ENCODE results near the gene PCSK7.

Gene PCSK7

GRCh38 chr11:117255966-117256365, 24.1 kb upstream of the PCSK7 start (continued):
- TF ChIP-seq, protein P1, sequence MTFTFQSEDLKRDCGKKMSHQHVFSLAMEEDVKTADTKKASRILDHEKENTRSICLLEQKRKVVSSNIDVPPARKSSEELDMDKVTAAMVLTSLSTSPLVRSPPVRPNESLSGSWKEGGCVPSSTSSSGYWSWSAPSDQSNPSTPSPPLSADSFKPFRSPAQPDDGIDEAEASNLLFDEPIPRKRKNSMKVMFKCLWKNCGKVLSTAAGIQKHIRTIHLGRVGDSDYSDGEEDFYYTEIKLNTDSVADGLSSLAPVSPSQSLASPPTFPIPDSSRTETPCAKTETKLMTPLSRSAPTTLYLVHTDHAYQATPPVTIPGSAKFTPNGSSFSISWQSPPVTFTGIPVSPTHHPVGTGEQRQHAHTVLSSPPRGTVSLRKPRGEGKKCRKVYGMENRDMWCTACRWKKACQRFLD (tag by site-specific recombination; IDR thresholded peaks at IDR 0.05): no peak
- no peak for TF ChIP-seq ZNF654 (tag by site-specific recombination; IDR thresholded peaks at IDR 0.05; ENCODE audit: low read depth)

DNA sequence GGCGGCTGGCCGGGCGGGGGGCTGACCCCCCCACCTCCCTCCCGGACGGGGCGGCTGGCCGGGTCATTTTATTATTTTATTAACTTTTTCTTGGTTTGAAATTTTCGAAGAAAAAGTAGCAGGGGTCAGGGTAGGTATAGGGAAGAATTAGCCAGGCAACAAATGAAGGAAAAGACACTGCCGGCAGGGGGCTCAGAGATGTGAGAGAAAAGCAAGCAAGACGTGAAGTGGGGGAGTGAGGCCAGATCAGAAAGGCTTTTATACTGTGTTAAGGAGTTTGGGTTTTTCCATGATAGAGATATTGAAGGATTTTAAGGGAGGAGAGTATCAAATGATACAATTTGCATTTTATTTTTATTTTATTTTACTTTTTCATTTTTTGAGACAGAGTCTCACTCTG, 19.6 kb upstream of the PCSK7 start:
- H3K27ac ChIP-seq (ENCODE audit: extremely low read depth, low read depth, low read length): no peak overlapping the region
- POLR2A ChIA-PET: no interaction called here
- no peak overlapping the region for H3K4me3 ChIP-seq (ENCODE audit: low read depth, low read length)
- H3K36me3 ChIP-seq (ENCODE audit: control insufficient read depth in 2 of 2, insufficient read depth in 1 of 2, low read length in 2 of 2): peaks cover 12 to 63% of the 10 kb centered on the region in 2 experiments; a peak in 2 of 3 replicates
- CTCF ChIA-PET: no interaction called here
- no peak for TF ChIP-seq ZNF324 (tag by site-specific recombination; IDR thresholded peaks at IDR 0.05)
- TF ChIP-seq ZNF211 (tag by site-specific recombination; IDR thresholded peaks at IDR 0.05; ENCODE audit: low read depth): no peak
- no peak for TF ChIP-seq ZBTB7A (tag by site-specific recombination; IDR thresholded peaks at IDR 0.05; ENCODE audit: low read depth)
- no peak for TF ChIP-seq ZNF2 (tag by site-specific recombination; IDR thresholded peaks at IDR 0.05)
- TF ChIP-seq SALL2 (tag by site-specific recombination; IDR thresholded peaks at IDR 0.05; ENCODE audit: borderline replicate concordance): no peak
- no peak for TF ChIP-seq ZBTB8A (tag by site-specific recombination; IDR thresholded peaks at IDR 0.05)
- TF ChIP-seq ZNF548 (tag by site-specific recombination; IDR thresholded peaks at IDR 0.05): no peak
- TF ChIP-seq ZEB2 (tag by site-specific recombination; IDR thresholded peaks at IDR 0.05): no peak
- no peak for TF ChIP-seq ZBTB21 (tag by site-specific recombination; IDR thresholded peaks at IDR 0.05)
- no peak for TF ChIP-seq ZNF558 (tag by site-specific recombination; IDR thresholded peaks at IDR 0.05)
- H3K4me1 ChIP-seq (ENCODE audit: control insufficient read depth, insufficient read depth, low read length): no peaks in the 10 kb centered on the region
- H3K9me3 ChIP-seq (ENCODE audit: control insufficient read depth, insufficient read depth, low read depth, low read length): no peaks in the 10 kb centered on the region

GRCh38 chr11:117249571-117249970, 17.7 kb upstream of the PCSK7 start:
- Histone ChIP-seq H3K9me3 (ENCODE audit: control insufficient read depth, insufficient read depth, low read depth, low read length) (no peaks in the 10 kb centered on the region), H3K4me3 (ENCODE audit: low read depth, low read length) (no peak overlapping the region), H3K4me1 (ENCODE audit: control insufficient read depth, insufficient read depth, low read length) (no peaks in the 10 kb centered on the region), H3K36me3 (ENCODE audit: control insufficient read depth in 2 of 2, insufficient read depth in 1 of 2, low read length in 2 of 2) (peaks cover 15 to 71% of the 10 kb centered on the region in 2 experiments; a peak in 2 of 3 replicates), H3K27ac (ENCODE audit: extremely low read depth, low read depth, low read length) (no peak overlapping the region)
- CTCF ChIA-PET: no interaction called here
- POLR2A ChIA-PET: no interaction called here
- TF ChIP-seq ZNF670 (tag by site-specific recombination; IDR thresholded peaks at IDR 0.05; ENCODE audit: low read depth): no peak
- TF ChIP-seq, protein P2, sequence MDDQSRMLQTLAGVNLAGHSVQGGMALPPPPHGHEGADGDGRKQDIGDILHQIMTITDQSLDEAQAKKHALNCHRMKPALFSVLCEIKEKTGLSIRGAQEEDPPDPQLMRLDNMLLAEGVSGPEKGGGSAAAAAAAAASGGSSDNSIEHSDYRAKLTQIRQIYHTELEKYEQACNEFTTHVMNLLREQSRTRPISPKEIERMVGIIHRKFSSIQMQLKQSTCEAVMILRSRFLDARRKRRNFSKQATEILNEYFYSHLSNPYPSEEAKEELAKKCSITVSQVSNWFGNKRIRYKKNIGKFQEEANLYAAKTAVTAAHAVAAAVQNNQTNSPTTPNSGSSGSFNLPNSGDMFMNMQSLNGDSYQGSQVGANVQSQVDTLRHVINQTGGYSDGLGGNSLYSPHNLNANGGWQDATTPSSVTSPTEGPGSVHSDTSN (CRISPR knock-in tag; IDR thresholded peaks at IDR 0.05): no peak
- TF ChIP-seq ZNF510 (tag by site-specific recombination; IDR thresholded peaks at IDR 0.05; ENCODE audit: insufficient replicate concordance): no peak
- TF ChIP-seq, protein P3, sequence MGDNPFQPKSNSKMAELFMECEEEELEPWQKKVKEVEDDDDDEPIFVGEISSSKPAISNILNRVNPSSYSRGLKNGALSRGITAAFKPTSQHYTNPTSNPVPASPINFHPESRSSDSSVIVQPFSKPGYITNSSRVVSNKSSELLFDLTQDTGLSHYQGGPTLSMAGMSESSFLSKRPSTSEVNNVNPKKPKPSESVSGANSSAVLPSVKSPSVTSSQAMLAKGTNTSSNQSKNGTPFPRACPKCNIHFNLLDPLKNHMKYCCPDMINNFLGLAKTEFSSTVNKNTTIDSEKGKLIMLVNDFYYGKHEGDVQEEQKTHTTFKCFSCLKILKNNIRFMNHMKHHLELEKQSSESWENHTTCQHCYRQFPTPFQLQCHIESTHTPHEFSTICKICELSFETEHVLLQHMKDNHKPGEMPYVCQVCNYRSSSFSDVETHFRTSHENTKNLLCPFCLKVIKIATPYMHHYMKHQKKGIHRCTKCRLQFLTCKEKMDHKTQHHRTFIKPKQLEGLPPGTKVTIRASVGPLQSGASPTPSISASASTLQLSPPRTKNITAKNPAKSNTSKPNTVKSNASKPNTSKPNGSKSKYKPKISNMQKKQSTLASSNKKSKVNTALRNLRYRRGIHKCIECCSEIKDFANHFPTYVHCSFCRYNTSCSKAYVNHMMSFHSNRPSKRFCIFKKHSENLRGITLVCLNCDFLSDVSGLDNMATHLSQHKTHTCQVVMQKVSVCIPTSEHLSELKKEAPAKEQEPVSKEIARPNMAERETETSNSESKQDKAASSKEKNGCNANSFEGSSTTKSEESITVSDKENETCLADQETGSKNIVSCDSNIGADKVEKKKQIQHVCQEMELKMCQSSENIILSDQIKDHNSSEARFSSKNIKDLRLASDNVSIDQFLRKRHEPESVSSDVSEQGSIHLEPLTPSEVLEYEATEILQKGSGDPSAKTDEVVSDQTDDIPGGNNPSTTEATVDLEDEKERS (tag by site-specific recombination; IDR thresholded peaks at IDR 0.05): no peak
- TF ChIP-seq ZNF239 (tag by site-specific recombination; IDR thresholded peaks at IDR 0.05): no peak
- no peak for TF ChIP-seq ZSCAN18 (tag by site-specific recombination; IDR thresholded peaks at IDR 0.05)
- no peak for TF ChIP-seq ZNF404 (tag by site-specific recombination; IDR thresholded peaks at IDR 0.05)

Data from HEK293 (cell line).